GDM1 (cell line): Measurements from ENCODE around the gene GOLGA6A.
"Not testable (repeated sequence)": the region's sequence is repeated elsewhere in the genome, so short reads cannot be mapped to it uniquely, and the experiment has no call there.

Experiments used
- DNase-seq: peaks from one replicate; lab custom pipeline; 2025; lab: John Stamatoyannopoulos, UW

GOLGA6A gene

GRCh38 chr15:74099963-74100733 lies 17.8 kb upstream of the GOLGA6A start:
- DNase-seq = not testable (repeated sequence)

DNA sequence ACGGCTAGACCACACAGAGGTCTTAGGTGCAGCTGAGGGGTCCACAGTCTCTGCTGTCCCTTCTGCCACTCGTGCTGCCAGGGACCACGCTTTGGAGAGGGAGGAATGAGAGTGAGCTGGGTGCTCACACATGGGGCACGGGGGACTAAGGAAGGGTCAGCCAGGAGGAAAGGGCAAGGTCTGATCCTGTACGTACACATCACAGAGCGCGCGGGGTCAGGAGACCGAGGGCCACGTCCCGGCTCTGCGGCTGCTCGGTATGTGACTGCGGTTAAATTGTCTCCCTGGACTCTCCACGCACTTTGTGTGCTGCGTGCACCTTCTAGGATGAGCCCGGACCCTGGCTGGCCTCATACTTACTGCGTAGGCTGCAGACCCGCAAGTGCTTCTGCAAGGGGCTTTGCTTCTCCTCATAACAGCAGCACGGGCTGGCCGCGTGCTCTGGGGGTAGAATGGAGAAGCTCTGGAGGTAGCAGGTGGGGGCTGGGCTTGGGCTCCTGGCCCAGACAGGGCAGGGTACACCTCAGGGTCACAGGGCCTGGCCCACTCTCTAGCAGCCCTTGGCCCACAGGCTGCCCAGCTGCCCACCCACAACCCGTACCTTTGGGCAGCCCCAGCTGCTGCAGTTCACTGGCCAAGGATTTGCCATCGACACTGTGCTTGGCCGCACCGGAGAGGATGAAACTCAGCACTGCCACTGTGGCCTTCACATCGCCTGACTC lies 14.6 kb upstream of the GOLGA6A start:
- not testable (repeated sequence) for DNase-seq

GRCh38 chr15:74095610-74096009 lies 13.3 kb upstream of the GOLGA6A start:
- not testable (repeated sequence) for DNase-seq

- DNase-seq = not testable (repeated sequence)
Observed at GRCh38 chr15:74094567-74094966, 12.2 kb upstream of the GOLGA6A start.

- not testable (repeated sequence) for DNase-seq
Observed at GRCh38 chr15:74075781-74076180, 6.6 kb downstream of the GOLGA6A start.

GRCh38 chr15:74072614-74073337 lies 9.6 kb downstream of the GOLGA6A start:
- not testable (repeated sequence) for DNase-seq

- DNase-seq = not testable (repeated sequence)
Observed at GRCh38 chr15:74072132-74072531, 10.2 kb downstream of the GOLGA6A start.

- not testable (repeated sequence) for DNase-seq
Observed at GRCh38 chr15:74071645-74072044, 10.7 kb downstream of the GOLGA6A start.

- DNase-seq = not testable (repeated sequence)
Observed at GRCh38 chr15:74065684-74066411, 16.5 kb downstream of the GOLGA6A start.

DNA sequence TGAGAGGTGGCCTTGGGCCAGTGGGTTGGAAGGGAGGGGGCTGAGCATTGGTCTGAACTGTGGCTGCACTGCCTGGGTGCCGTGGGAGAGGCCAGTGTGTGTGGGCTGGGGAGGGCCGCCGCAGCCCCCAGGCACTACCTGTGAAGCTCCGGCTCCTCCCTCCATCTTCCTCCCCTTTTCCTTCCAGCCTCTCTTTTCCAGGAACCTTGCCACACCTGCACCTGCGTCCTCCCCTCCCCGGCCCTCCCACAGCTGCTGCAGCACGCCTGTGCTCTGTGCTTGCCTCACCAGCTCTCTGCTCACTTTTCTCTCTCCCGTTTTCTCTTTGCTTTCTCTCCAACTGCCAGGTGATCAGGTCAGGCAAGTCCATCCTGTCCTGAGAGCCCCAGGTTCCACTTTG lies 17.5 kb downstream of the GOLGA6A start:
- not testable (repeated sequence) for DNase-seq

DNA sequence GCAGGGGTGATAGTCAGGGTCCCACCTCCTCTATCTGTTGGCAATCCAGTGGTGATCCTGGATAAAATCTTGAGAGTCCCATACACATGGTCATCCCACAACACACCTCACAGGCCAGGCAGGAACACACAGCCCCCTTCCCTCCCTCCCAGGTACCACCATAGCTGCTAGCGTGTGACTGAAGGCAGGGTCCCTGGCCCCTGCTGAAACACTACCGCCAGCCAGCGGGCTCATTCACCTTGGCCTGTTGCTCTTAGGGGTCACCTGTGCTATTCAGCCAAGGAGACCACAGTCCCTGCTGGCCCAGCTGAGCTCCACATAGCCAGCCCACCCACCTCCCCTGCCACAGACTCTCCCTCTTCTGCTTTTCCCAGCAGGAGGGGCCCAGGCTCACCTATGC lies 18.2 kb downstream of the GOLGA6A start:
- DNase-seq = not testable (repeated sequence)

GRCh38 chr15:74063425-74064146 lies 18.8 kb downstream of the GOLGA6A start:
- not testable (repeated sequence) for DNase-seq

GRCh38 chr15:74062671-74063070 lies 19.7 kb downstream of the GOLGA6A start:
- DNase-seq = no peak

DNA sequence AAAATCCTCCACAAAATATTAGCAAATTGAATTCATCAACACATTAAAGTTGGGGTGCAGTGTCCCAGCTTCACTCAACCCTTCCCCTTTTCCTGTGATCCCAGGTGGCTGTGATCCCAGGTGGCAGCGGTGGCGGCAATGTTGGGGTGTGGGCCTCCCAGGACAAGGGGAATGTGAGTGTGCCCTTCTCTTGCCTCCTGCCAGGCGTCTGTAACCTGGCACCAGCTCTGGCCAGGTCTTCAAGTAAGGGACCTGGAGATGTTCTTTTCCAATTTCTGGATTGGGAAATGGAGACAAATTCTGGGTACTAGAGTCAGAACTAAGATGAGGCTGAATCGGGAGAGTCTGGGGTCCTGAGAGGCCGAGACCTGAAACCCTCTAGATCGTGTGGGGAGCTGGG lies 20.1 kb downstream of the GOLGA6A start:
- DNase-seq = no peak

DNA sequence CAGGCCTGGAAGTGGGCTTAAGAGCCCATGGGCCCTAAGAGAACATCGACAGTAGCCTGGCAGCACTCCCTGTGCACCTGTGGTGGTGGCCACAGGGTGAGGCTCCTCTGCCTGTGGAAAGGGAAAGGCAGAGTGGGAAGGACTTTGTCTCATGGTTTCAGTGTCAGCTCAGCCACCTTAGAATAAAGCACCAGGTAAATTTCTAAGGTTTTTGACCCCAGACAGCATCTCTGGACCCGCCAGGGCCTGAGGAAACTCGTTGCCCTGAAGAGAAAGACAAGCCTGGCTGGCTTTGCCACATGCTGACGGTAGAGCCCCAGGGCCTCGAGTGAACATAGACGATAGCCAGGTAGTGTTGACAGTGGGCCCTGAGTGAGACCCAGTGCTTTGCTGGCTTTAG lies 22.1 kb downstream of the GOLGA6A start:
- no peak for DNase-seq

- DNase-seq = not testable (repeated sequence)
Observed at GRCh38 chr15:74059050-74059833, 23.1 kb downstream of the GOLGA6A start.

DNA sequence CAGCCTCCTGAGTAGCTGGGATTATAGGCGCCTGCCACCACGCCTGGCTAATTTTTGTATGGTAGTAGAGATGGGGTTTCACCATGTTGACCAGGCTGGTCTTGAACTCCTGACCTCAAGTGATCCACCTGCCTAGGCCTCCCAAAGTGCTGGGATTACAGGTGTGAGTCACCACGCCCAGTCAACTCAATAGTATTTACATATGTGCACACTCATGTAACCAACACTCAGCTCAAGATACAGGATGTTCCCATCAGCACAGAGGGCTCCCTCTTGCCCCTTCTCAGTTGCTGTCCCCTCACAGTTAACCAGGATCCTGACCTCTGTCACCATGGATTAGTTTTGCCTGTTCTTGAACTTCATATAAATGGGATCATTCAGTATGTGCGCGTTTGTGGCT lies 26.0 kb downstream of the GOLGA6A start:
- not testable (repeated sequence) for DNase-seq

DNA sequence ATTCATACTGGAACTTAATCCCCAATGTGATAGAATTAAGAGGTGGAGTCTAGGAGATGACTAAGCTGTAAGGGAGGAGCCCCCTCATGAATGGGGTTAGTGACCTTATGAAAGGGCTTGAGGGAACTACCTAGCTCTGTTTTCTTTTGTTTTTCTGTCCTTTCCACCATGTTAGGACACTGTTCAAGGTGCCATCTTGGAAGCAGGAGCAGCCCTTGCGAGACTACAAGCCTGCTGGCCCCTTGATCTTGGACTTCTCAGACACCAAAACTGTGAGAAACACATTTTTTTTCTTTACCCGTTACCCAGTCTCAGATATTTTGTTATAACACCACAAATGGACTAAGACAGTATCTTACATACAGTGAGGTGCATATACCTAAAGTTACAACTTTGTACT lies 26.5 kb downstream of the GOLGA6A start:
- DNase-seq = no peak

DNA sequence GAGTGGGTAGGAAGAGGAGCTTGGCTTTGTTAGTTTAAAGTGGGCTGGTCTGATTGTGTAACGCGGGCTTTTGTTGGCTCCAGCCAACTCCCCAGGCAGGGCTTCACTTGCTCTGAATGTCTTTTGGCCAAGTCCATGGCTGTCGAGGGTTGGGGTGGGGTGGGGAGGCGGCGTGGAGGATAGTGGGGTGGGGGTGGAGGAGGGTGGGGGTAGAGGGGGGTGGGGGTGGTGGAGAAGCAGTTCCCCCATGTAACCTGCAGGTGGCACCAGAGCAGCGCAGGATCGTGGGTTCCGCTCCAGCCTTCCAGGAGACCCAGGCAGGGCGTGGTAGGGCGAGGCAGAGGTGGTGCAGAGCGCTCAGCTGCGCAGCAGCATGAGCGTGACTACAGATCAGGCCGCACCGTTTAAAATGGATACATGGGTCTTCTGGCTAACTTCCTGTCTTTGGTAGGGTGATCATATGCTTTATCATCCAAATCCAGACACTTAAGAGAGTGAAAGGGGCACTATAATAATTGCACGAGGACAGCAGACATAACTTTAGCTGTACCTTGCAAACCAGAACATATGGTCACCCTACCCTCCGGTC lies 28.3 kb downstream of the GOLGA6A start:
- DNase-seq = peak; percentile 60

DNA sequence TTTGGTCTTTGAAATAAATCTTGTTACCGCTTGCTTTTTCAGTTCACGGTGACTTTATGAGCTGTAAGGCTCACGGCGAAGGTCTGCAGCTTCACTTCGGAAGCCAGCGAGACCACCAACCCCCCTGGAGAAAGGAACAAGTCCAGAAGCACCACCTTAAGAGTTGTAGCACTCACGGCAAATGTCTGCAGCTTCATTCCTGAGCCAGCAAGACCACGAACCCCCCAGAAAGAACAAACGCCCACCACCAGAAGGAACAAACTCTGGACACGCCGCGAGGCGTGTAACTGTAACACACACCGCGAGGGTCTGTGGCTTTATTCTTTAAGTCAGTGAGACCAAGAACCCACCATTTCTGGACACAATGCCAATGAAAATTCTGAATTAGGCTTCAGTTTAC lies 28.8 kb downstream of the GOLGA6A start:
- no peak for DNase-seq
